ENCODE measurements around the gene MCOLN1. TPM values are rescaled to one million over a fixed set of nuclear protein-coding genes. Genes with fewer than 3 reads are reported as not detected.

MCOLN1 gene
- total and polyA plus RNA-seq, 4 donors, result 10.9 to 17.0 (median 13.7) TPM

GRCh38 chr19:7478843-7479227 is 43.6 kb upstream of the MCOLN1 start:
- Histone ChIP-seq H3K27me3 (ENCODE audit: control insufficient read depth in 4 of 4, insufficient read depth in 4 of 4, low read length in 3 of 4) (no peaks in the 10 kb centered on the region), H3K27ac (ENCODE audit: low read depth in 1 of 2, low read length in 2 of 2) (no peak overlapping the region), H3K4me3 (ENCODE audit: low read depth in 1 of 3, low read length in 3 of 3) (no peak overlapping the region), H3K9ac (ENCODE audit: low read depth in 1 of 2, low read length in 2 of 2) (no peak overlapping the region), H3K4me1 (ENCODE audit: control insufficient read depth in 4 of 4, insufficient read depth in 4 of 4, low read length in 3 of 4) (no peaks in the 10 kb centered on the region), H3K9me3 (ENCODE audit: control insufficient read depth in 4 of 4, low read length in 3 of 4) (no peaks in the 10 kb centered on the region), H3K36me3 (ENCODE audit: control insufficient read depth in 4 of 4, insufficient read depth in 3 of 4, low read depth in 1 of 4, low read length in 3 of 4) (peaks cover 0 to 3% (median 0%) of the 10 kb centered on the region in 4 donors)
- TF ChIP-seq HNF4A (conservative IDR thresholded peaks at IDR 0.05) (no peak), RAD21 (IDR thresholded peaks at IDR 0.05) (no peak), HNF4G (IDR thresholded peaks at IDR 0.05) (no peak), TAF1 (conservative IDR thresholded peaks at IDR 0.05) (no peak), GABPA (IDR thresholded peaks at IDR 0.05 in 1 of 2, conservative IDR thresholded peaks at IDR 0.05 in 1 of 2) (no peak)
- WGBS, result 94% methylated on average over 9 of the region's 9 CpGs
- DNase-seq (ENCODE audit: low spot score), result no peak

GRCh38 chr19:7480222-7480969 is 42.0 kb upstream of the MCOLN1 start:
- Histone ChIP-seq H3K9ac (ENCODE audit: low read depth in 1 of 2, low read length in 2 of 2) (no peak overlapping the region), H3K9me3 (ENCODE audit: control insufficient read depth in 4 of 4, low read length in 3 of 4) (no peaks in the 10 kb centered on the region), H3K36me3 (ENCODE audit: control insufficient read depth in 4 of 4, insufficient read depth in 3 of 4, low read depth in 1 of 4, low read length in 3 of 4) (peaks cover 0 to 2% (median 0%) of the 10 kb centered on the region in 4 donors), H3K4me3 (ENCODE audit: low read depth in 1 of 3, low read length in 3 of 3) (no peak overlapping the region), H3K27ac (ENCODE audit: low read depth in 1 of 2, low read length in 2 of 2) (peak overlapping the region; percentile 23 to 43), H3K4me1 (ENCODE audit: control insufficient read depth in 4 of 4, insufficient read depth in 4 of 4, low read length in 3 of 4) (no peaks in the 10 kb centered on the region), H3K27me3 (ENCODE audit: control insufficient read depth in 4 of 4, insufficient read depth in 4 of 4, low read length in 3 of 4) (no peaks in the 10 kb centered on the region)
- DNase-seq (ENCODE audit: low spot score), result no peak
- no peak for TF ChIP-seq EGR1 (IDR thresholded peaks at IDR 0.05; ENCODE audit: low read depth in 2 of 2)
- peak; percentile 29 for TF ChIP-seq YY1 (IDR thresholded peaks at IDR 0.05)
- no peak for TF ChIP-seq FOXA2 (IDR thresholded peaks at IDR 0.05)
- peak in 1 of 2 donors; percentile 3 for TF ChIP-seq RAD21 (IDR thresholded peaks at IDR 0.05)
- TF ChIP-seq MAX (IDR thresholded peaks at IDR 0.05), result no peak
- peak; percentile 69 for TF ChIP-seq NR2F2 (IDR thresholded peaks at IDR 0.05)
- WGBS, result 77% methylated on average over 11 of the region's 11 CpGs

- Histone ChIP-seq H3K9ac (ENCODE audit: low read depth in 1 of 2, low read length in 2 of 2) (no peak overlapping the region), H3K9me3 (ENCODE audit: control insufficient read depth in 4 of 4, low read length in 3 of 4) (no peaks in the 10 kb centered on the region), H3K4me3 (ENCODE audit: low read depth in 1 of 3, low read length in 3 of 3) (no peak overlapping the region), H3K27ac (ENCODE audit: low read depth in 1 of 2, low read length in 2 of 2) (peak overlapping the region in 1 of 2 donors; percentile 43), H3K27me3 (ENCODE audit: control insufficient read depth in 4 of 4, insufficient read depth in 4 of 4, low read length in 3 of 4) (no peaks in the 10 kb centered on the region), H3K36me3 (ENCODE audit: control insufficient read depth in 4 of 4, insufficient read depth in 3 of 4, low read depth in 1 of 4, low read length in 3 of 4) (peaks cover 0 to 2% (median 0%) of the 10 kb centered on the region in 4 donors), H3K4me1 (ENCODE audit: control insufficient read depth in 4 of 4, insufficient read depth in 4 of 4, low read length in 3 of 4) (no peaks in the 10 kb centered on the region)
- no peak for DNase-seq (ENCODE audit: low spot score)
- 81% methylated on average over 7 of the region's 7 CpGs for WGBS
- no peak for TF ChIP-seq GABPA (IDR thresholded peaks at IDR 0.05 in 1 of 2, conservative IDR thresholded peaks at IDR 0.05 in 1 of 2)
- no peak for TF ChIP-seq MAX (IDR thresholded peaks at IDR 0.05)
- TF ChIP-seq FOXA1 (IDR thresholded peaks at IDR 0.05), result no peak
- TF ChIP-seq ZBTB33 (IDR thresholded peaks at IDR 0.05), result no peak
Measured at GRCh38 chr19:7480970-7481255, 41.5 kb upstream of the MCOLN1 start.

Data from liver (tissue), 9 donors.